ENCODE data around the gene PKP2. TPM values are rescaled to one million over a fixed set of nuclear protein-coding genes. Genes with fewer than 3 reads are reported as not detected.
A peak's percentile ranks its signal among the peaks of the same experiment; 100 is the strongest.
"Not testable (repeated sequence)": the region's sequence is repeated elsewhere in the genome, so short reads cannot be mapped to it uniquely, and the experiment has no call there.

The PKP2 gene
- total RNA-seq, 1 donor from 2014 or later, result 4.6 TPM

- DNase-seq (ENCODE audit: low read depth in 2 of 2), result no peak
Measured at GRCh38 chr12:32863128-32863527, 33.4 kb downstream of the PKP2 start.

GRCh38 chr12:32861658-32862057 lies 34.9 kb downstream of the PKP2 start:
- DNase-seq (ENCODE audit: low read depth in 2 of 2), result not testable (repeated sequence)

GRCh38 chr12:32860192-32860591 lies 36.4 kb downstream of the PKP2 start:
- DNase-seq (ENCODE audit: low read depth in 2 of 2), result no peak

GRCh38 chr12:32859389-32859788 lies 37.2 kb downstream of the PKP2 start:
- no peak for DNase-seq (ENCODE audit: low read depth in 2 of 2)

GRCh38 chr12:32854716-32855115 lies 41.9 kb downstream of the PKP2 start:
- DNase-seq (ENCODE audit: low read depth in 2 of 2), result no peak

DNA sequence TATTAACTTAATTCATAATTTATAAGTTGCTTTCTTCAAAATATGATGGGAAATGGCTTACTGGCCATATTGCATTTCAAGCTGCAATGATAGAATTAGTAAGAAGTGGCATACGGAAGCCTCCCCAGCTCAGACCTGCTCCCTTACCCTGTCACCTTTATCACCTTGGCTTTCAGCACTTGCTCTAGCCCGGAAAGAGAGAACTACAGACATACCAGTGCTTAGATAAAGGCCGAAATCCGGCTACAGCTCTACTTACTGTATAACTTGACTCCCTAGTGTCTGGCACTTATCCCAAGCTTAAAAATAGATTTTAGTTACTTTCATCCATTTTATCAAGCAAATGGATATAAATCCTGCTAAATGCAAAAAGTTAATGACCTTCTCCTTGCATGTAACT lies 42.5 kb downstream of the PKP2 start:
- DNase-seq (ENCODE audit: low read depth in 2 of 2), result no peak

DNA sequence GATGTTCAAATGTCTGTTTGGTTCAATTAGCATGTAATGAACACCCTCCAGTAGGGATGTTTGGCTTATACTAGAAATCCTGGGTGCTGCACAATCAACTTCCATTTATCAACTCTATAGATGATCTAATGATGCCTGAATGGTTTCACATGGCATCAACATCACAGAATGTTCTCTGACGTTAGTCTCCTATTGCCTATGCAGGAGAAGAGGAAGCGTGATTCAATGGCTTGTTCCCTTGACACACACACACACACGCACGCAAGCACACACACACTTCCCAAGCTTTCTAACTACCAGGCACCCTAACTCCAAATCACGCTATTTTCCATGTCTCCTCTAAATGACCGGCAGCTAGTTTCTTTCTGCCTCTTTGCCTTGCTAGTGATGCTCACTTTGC lies 49.3 kb downstream of the PKP2 start:
- peak in 1 of 2 donors; percentile 34 for DNase-seq (ENCODE audit: low read depth in 2 of 2)

- no peak for DNase-seq (ENCODE audit: low read depth in 2 of 2)
Measured at GRCh38 chr12:32846053-32846452, 50.5 kb downstream of the PKP2 start.

DNA sequence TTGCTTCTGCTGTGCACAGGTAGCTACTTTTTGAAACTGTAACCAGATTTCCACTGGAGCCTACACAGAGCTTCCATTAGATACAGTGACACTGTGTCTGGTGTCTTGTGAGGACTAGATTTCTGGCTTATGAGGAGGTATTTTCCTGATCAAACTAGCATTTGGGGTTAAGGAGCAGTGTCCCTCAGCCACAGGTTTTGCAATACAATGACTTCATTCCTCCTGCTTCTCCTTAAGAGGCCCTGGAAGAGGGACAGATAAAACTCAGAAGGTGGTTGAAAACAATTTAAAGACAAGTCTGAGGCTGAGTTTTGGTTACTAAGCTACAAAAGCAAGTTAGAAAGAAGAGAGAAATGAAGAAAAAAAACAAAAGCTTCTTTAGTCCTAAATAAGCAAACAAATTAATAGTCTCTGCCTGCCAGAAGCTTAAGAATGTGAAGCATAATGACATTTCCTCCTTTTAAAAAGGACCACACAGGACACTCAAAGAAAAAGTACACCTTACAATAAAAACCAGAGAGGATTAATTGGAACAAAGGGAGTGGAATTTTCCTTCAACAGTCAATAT lies 53.0 kb downstream of the PKP2 start:
- no peak for DNase-seq (ENCODE audit: low read depth in 2 of 2)

- no peak for DNase-seq (ENCODE audit: low read depth in 2 of 2)
Measured at GRCh38 chr12:32841061-32841460, 55.5 kb downstream of the PKP2 start.

DNA sequence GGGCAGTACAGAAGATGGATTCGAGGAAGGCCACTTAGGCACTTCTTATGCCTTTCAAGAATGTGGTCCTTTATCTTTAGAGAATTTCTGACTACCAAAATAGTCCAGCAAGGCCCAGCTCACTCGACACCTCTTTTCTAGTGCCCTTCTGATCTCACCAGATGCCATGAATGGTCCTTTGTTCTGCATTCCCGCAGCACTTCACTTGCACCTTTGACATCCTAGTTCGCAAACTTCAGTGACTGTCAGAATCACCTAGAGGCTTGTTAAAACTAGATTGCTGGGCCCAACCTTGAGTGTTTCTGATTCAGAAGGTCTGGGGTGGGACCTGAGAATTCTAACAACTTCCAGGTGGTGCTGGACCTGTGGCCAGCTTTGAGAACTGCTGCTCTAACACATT lies 56.7 kb downstream of the PKP2 start:
- DNase-seq (ENCODE audit: low read depth in 2 of 2), result no peak

- DNase-seq (ENCODE audit: low read depth in 2 of 2), result no peak
Measured at GRCh38 chr12:32837974-32838373, 58.6 kb downstream of the PKP2 start.

GRCh38 chr12:32836710-32837109 lies 59.9 kb downstream of the PKP2 start:
- no peak for DNase-seq (ENCODE audit: low read depth in 2 of 2)

- no peak for DNase-seq (ENCODE audit: low read depth in 2 of 2)
Measured at GRCh38 chr12:32834122-32834521, 62.5 kb downstream of the PKP2 start.

DNA sequence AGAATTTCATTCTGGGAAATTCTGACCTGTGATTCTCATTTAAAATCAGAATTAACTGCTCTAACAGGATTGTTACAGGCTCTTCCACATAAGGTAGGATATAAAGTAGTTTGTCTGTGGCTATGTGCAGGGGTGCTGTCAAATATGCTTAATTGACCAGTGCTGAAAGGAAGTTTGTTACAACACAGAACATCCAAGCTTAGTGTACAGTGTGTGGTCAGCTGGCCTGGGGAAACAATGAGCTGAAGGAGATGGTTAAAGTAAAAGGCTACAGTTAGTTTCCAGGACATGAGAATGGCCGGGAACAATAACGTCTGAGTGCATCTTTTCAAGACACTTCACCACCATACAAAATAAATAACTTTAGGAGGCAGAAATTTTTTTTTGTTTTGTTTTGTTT lies 68.0 kb downstream of the PKP2 start:
- no peak for DNase-seq (ENCODE audit: low read depth in 2 of 2)

GRCh38 chr12:32828120-32828519 lies 68.5 kb downstream of the PKP2 start:
- no peak for DNase-seq (ENCODE audit: low read depth in 2 of 2)

- DNase-seq (ENCODE audit: low read depth in 2 of 2), result no peak
Measured at GRCh38 chr12:32826807-32827412, 69.7 kb downstream of the PKP2 start.

DNA sequence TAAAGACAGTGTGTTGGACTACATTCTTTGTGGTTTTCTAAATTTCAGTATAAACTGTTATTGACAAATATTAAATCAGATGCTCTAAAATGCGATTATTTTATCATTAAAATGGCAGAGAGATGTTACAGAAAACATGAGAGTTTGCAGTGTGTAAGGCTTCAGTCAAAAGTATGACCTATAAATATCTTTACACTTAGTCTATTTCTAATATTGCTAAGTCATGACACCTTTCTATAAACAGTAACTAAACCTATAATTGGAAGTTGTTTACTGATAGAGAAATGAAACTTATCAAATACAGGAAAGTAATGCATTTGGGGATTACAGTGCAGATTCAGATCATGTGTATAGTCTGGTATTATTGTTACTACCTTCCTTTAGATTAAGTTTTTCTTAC lies 72.0 kb downstream of the PKP2 start:
- DNase-seq (ENCODE audit: low read depth in 2 of 2), result no peak

- no peak for DNase-seq (ENCODE audit: low read depth in 2 of 2)
Measured at GRCh38 chr12:32822344-32822743, 74.2 kb downstream of the PKP2 start.

GRCh38 chr12:32821710-32822109 lies 74.9 kb downstream of the PKP2 start:
- DNase-seq (ENCODE audit: low read depth in 2 of 2), result no peak

- DNase-seq (ENCODE audit: low read depth in 2 of 2), result no peak
Measured at GRCh38 chr12:32821293-32821692, 75.3 kb downstream of the PKP2 start.

DNA sequence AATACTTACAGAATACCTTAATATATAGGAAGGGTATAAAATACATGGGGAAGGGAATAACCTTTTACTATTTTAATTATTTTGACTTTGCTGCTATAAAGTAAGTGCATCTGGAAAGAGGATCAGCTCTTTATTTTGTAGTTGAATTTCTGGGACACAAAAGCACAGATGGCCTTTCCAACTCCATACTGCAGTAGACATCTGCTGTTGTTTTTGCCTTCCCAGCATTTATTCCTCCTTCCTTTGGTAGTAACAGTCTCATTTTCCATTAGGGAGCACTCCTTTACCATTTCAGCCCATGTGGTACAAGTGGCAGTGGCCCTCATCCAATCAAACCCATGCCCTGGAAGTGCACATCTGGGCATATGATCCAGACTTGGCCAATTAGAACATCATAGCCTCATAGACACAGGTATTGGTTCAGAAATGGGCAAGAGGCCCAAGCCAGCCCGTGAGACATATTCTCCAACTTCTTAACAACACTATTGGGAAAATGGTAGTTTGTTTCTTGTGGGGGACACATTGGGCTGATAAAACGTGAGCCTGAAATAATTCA lies 76.1 kb downstream of the PKP2 start:
- DNase-seq (ENCODE audit: low read depth in 2 of 2), result no peak

GRCh38 chr12:32819424-32819823 lies 77.2 kb downstream of the PKP2 start:
- DNase-seq (ENCODE audit: low read depth in 2 of 2), result no peak

Measured in lung microvascular endothelial cell (primary cell).